CD4-positive, alpha-beta T cell (primary cell): ENCODE results near the gene MYCN. TPM values are rescaled to one million over a fixed set of nuclear protein-coding genes. Genes with fewer than 3 reads are reported as not detected.

Experiments
- ATAC-seq: fragments of 200-7000 bp; cut with Tn5 transposase; one replicate; pipeline ENCODE4 v1.10.0; 2022; ENCODE audit warnings: mild to moderate bottlenecking; ENCODE audit not compliant: poor library complexity
- CTCF ChIA-PET: fragments of 350-600 bp; sonication (Branson Sonifier 250); formaldehyde crosslinking; loops from one replicate; lab custom pipeline; 2021; ENCODE audit warnings: antibody characterized with exemption, inconsistent platforms; lab: Charles Lee
- POLR2A ChIA-PET: fragments of 350-600 bp; sonication (Branson Sonifier 250); formaldehyde crosslinking; loops from one replicate; lab custom pipeline; 2021; ENCODE audit warnings: antibody characterized with exemption, inconsistent platforms; lab: Charles Lee
- DNase-seq, 14 experiments: peaks; one replicate each; pipeline ENCODE4 v3.0.0-alpha.2; 2013 to 2020; ENCODE audit warnings: mixed read lengths in 2 of 14
- H3K27ac ChIP-seq, 2 donors: one replicate each; pipeline versions ENCODE4 v1.5.1 to v1.7.0; 2013; ENCODE audit warnings: low read length in 2 of 2, low read depth in 1 of 2, mild to moderate bottlenecking in 1 of 2
- H3K27me3 ChIP-seq, 2 experiments: 1 replicate in 1 of 2; 2 replicates in 1 of 2; pipeline versions ENCODE4 v1.6.1 to v1.7.0; 2013; ENCODE audit warnings: low read length in 2 of 2, control low read depth in 1 of 2, mild to moderate bottlenecking in 1 of 2, moderate library complexity in 1 of 2; ENCODE audit not compliant: insufficient read depth in 2 of 2, control insufficient read depth in 1 of 2
- H3K36me3 ChIP-seq: one replicate; pipeline ENCODE4 v1.6.1; 2013; ENCODE audit warnings: low read length, control low read depth; ENCODE audit not compliant: insufficient read depth
- H3K4me1 ChIP-seq: one replicate; pipeline ENCODE4 v1.6.1; 2013; ENCODE audit warnings: low read length, control low read depth; ENCODE audit not compliant: insufficient read depth
- H3K4me3 ChIP-seq: one replicate; pipeline ENCODE4 v1.5.1; 2013; ENCODE audit warnings: mild to moderate bottlenecking, low read length, moderate library complexity
- H3K9me3 ChIP-seq, 2 experiments: 1 replicate in 1 of 2; 2 replicates in 1 of 2; pipeline versions ENCODE4 v1.6.1 to v1.7.0; 2013; ENCODE audit warnings: low read length in 2 of 2, mild to moderate bottlenecking in 2 of 2, control low read depth in 1 of 2, moderate library complexity in 1 of 2; ENCODE audit not compliant: control insufficient read depth in 1 of 2, insufficient read depth in 1 of 2
- H3K27ac Mint-ChIP-seq: one replicate; pipeline ENCODE4 v1.8.0; 2020; ENCODE audit warnings: mixed read lengths
- H3K27me3 Mint-ChIP-seq: one replicate; pipeline ENCODE4 v1.8.0; 2021; ENCODE audit warnings: mixed read lengths
- H3K36me3 Mint-ChIP-seq: one replicate; pipeline ENCODE4 v1.8.0; 2021; ENCODE audit warnings: low read depth, mixed read lengths
- H3K4me1 Mint-ChIP-seq: one replicate; pipeline ENCODE4 v1.8.0; 2021; ENCODE audit warnings: low read depth, mixed read lengths
- H3K4me3 Mint-ChIP-seq: one replicate; pipeline ENCODE4 v1.8.0; 2020; ENCODE audit warnings: mild to moderate bottlenecking, mixed read lengths
- H3K9me3 Mint-ChIP-seq: one replicate; pipeline ENCODE4 v1.8.0; 2020; ENCODE audit warnings: mixed read lengths
- intact Hi-C, 2 experiments: fragments of 100-400 bp; cut with DNase I in 1 of 2; cut with micrococcal nuclease in 1 of 2; formaldehyde crosslinking; loops; one replicate each; pipeline versions ENCODE4 v1.15.1 to v1.9.0; 2023 to 2025; cut with DNase I, micrococcal nuclease
- total RNA-seq, 174 experiments: library from RNA in 2 of 174; stranded (reverse) in 2 of 174; gene quantifications; one replicate each; pipeline ENCODE4 v1.2.3 and lab custom pipeline; 2021 to 2026
- TF ChIP-seq, protein P1 (sequence below): fragments of 200-600 bp; IDR thresholded peaks from one replicate; pipeline ENCODE4 v1.8.0; 2022; ENCODE audit warnings: antibody characterized with exemption, mild to moderate bottlenecking

The MYCN gene
- total RNA-seq, 2 experiments from 2014 or later: 0.19 TPM; not detected in 1

DNA sequence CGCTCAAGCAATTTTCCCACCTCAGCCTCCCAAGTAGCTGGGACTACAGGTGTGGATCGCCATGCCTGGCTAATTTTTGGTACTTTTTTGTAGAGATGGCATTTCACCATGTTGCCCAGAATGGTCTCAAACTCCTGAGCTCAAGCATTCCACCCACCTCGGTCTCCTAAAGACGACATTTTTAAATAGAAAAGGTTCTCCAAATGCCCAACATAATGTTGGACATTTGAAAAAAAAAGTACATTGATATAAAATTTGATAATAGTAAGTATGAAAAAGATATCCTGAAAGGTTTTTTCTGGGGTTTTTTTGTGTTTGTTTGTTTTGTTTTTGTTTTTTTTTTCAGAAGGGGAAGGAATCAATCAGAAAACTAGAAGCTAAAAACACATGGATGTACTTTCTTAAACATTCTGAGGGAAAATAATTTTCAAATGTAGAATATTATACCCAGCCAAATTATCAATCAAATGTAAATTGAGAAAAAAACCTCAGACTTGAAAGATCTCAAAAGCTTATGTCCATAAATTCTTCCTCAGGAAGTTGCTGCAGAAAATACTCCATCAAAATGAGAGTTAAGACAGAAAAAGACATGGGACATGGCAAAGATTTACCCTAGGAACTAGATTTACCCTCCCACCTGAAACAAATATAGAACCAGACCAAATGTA lies 42.8 kb upstream of the MYCN start:
- Mint-ChIP-seq H3K27me3 (no peaks in the 10 kb centered on the region), H3K4me3 (no peak overlapping the region), H3K4me1 (no peaks in the 10 kb centered on the region), H3K36me3 (no peaks in the 10 kb centered on the region), H3K27ac (no peak overlapping the region), H3K9me3 (peaks cover 6% of the 10 kb centered on the region)
- Histone ChIP-seq H3K4me1 (no peaks in the 10 kb centered on the region), H3K27me3 (peaks cover 0 to 2% of the 10 kb centered on the region in 2 experiments), H3K9me3 (peaks cover 0 to 5% of the 10 kb centered on the region in 2 experiments), H3K36me3 (no peaks in the 10 kb centered on the region), H3K27ac (no peak overlapping the region), H3K4me3 (no peak overlapping the region)
- TF ChIP-seq, protein P1, sequence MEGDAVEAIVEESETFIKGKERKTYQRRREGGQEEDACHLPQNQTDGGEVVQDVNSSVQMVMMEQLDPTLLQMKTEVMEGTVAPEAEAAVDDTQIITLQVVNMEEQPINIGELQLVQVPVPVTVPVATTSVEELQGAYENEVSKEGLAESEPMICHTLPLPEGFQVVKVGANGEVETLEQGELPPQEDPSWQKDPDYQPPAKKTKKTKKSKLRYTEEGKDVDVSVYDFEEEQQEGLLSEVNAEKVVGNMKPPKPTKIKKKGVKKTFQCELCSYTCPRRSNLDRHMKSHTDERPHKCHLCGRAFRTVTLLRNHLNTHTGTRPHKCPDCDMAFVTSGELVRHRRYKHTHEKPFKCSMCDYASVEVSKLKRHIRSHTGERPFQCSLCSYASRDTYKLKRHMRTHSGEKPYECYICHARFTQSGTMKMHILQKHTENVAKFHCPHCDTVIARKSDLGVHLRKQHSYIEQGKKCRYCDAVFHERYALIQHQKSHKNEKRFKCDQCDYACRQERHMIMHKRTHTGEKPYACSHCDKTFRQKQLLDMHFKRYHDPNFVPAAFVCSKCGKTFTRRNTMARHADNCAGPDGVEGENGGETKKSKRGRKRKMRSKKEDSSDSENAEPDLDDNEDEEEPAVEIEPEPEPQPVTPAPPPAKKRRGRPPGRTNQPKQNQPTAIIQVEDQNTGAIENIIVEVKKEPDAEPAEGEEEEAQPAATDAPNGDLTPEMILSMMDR: no peak
- ChIA-PET CTCF (no interaction called here), POLR2A (no interaction called here)
- no peak for DNase-seq
- intact Hi-C loops: no loop called here
- no peak for ATAC-seq

DNA sequence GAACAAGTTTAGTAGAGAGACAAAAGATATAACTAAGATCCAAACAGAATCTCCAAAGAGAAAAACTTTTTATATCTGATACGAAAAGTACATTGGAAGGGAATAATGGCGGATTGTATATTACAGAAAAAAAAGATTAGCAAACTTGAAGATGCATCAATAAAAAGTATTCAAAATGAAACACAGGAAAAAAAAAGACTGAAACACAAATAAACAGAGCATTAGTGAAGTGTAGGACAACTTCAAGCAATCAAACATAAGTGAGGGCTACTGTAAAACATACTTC lies 41.1 kb upstream of the MYCN start:
- H3K27ac ChIP-seq: no peak overlapping the region
- Mint-ChIP-seq H3K9me3 (peaks cover 6% of the 10 kb centered on the region), H3K27me3 (no peaks in the 10 kb centered on the region), H3K36me3 (no peaks in the 10 kb centered on the region), H3K27ac (no peak overlapping the region), H3K4me3 (no peak overlapping the region), H3K4me1 (no peaks in the 10 kb centered on the region)
- TF ChIP-seq, protein P1: no peak
- DNase-seq: no peak
- no peaks in the 10 kb centered on the region for H3K36me3 ChIP-seq
- no peak for ATAC-seq
- H3K27me3 ChIP-seq: peaks cover 0 to 2% of the 10 kb centered on the region in 2 experiments
- H3K4me3 ChIP-seq: no peak overlapping the region
- intact Hi-C loops: no loop called here
- no peaks in the 10 kb centered on the region for H3K4me1 ChIP-seq
- H3K9me3 ChIP-seq: peaks cover 0 to 5% of the 10 kb centered on the region in 2 experiments
- ChIA-PET POLR2A (no interaction called here), CTCF (no interaction called here)

DNA sequence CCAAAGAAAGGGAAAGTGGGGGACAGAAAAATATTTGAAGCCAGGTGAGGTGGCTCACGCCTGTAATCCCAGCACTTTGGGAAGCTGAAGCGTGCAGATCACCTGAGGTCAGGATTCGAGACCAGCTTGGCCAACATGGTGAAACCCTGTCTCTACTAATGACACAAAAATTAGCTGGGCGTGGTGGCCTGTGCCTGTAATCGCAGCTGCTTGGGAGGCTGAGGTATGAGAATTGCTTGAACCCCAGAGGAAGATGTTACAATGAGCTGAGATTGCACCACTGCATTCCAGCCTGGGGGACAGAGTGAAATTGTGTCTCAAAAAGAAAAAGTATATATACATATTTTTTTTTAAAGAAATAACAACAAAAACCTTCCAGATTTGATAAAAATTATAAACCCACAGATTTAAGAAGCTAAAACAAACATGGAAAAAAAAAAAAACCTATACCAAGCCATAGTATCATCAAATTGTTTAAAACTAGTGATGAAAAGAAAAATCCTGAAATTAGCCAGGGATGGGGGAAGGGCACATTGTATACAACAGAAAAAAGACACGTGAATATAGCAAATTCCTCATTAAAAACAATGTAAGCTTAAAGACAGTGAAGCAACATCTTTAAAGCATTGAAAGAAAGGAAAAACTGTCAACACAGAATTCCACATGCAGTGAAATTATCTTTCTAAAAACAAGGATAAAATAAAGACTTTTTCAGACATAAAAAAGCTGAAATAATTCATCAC lies 40.4 kb upstream of the MYCN start:
- ChIA-PET CTCF (no interaction called here), POLR2A (no interaction called here)
- H3K9me3 ChIP-seq: peaks cover 0 to 5% of the 10 kb centered on the region in 2 experiments
- intact Hi-C loops: no loop called here
- Mint-ChIP-seq H3K27ac (no peak overlapping the region), H3K4me3 (no peak overlapping the region), H3K27me3 (no peaks in the 10 kb centered on the region), H3K9me3 (peaks cover 6% of the 10 kb centered on the region), H3K4me1 (no peaks in the 10 kb centered on the region), H3K36me3 (no peaks in the 10 kb centered on the region)
- TF ChIP-seq, protein P1: no peak
- H3K27ac ChIP-seq: no peak overlapping the region
- ATAC-seq (no peak), DNase-seq (no peak)
- H3K4me1 ChIP-seq: no peaks in the 10 kb centered on the region
- H3K27me3 ChIP-seq: peaks cover 0 to 2% of the 10 kb centered on the region in 2 experiments
- H3K36me3 ChIP-seq: no peaks in the 10 kb centered on the region
- no peak overlapping the region for H3K4me3 ChIP-seq
